ENCODE results near the gene CCDC88C. TPM values are rescaled to one million over a fixed set of nuclear protein-coding genes. Genes with fewer than 3 reads are reported as not detected.

The CCDC88C gene
- total RNA-seq, 2 experiments from 2014 or later = 269 to 287 TPM

DNA sequence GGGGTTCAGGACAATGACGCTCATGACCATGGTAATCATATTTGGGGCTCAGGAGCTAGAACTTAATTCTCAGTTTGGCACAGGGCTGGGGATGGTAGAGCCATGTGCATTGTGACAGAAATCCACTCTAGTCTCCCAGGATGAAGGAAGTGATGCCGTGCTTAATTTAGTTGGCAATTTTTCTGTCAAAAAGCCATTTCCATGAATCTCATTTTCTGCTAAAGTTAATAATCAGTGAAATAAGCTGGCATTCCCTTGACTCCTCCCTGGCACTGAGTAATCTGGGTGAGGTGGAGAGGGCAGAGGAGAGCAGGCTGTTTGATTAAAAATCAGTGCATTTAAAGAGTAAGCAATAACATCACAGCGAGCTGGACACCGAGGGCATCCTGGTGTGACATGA is 128.2 kb downstream of the CCDC88C start:
- ChIA-PET CTCF (no interaction called here), POLR2A (no interaction called here)
- no peak for TF ChIP-seq CTCF (IDR thresholded peaks at IDR 0.05)
- H3K4me1 Mint-ChIP-seq (ENCODE audit: low read depth) = peaks cover 7% of the 10 kb centered on the region
- H3K36me3 Mint-ChIP-seq (ENCODE audit: low read depth) = peaks cover 97% of the 10 kb centered on the region
- Histone ChIP-seq H3K4me1 (ENCODE audit: insufficient read depth, low read length) (peaks cover 6% of the 10 kb centered on the region), H3K27me3 (ENCODE audit: control insufficient read depth in 1 of 2, insufficient read depth in 2 of 2, low read length in 2 of 2) (no peaks in the 10 kb centered on the region), H3K27ac (ENCODE audit: low read depth in 1 of 2, low read length in 2 of 2) (no peak overlapping the region), H3K9me3 (ENCODE audit: control insufficient read depth in 1 of 2, insufficient read depth in 1 of 2, low read length in 2 of 2) (no peaks in the 10 kb centered on the region), H3K4me3 (ENCODE audit: low read length) (no peak overlapping the region), H3K36me3 (ENCODE audit: insufficient read depth, low read length) (peaks cover 98% of the 10 kb centered on the region)
- intact Hi-C loops (cut with DNase I, micrococcal nuclease) = loop anchor here in 1 of 2 experiments (5.0 kb wide), 2 partner anchors 42 to 97 kb away; no protein-coding TSS in a partner anchor
- H3K27me3 Mint-ChIP-seq = no peaks in the 10 kb centered on the region
- no peak overlapping the region for H3K27ac Mint-ChIP-seq
- H3K9me3 Mint-ChIP-seq = no peaks in the 10 kb centered on the region
- DNase-seq (no peak), ATAC-seq (ENCODE audit: poor library complexity) (no peak)
- no peak overlapping the region for H3K4me3 Mint-ChIP-seq

GRCh38 chr14:91288876-91289275 is 128.7 kb downstream of the CCDC88C start:
- H3K27ac ChIP-seq (ENCODE audit: low read depth in 1 of 2, low read length in 2 of 2) = no peak overlapping the region
- ChIA-PET POLR2A (interaction anchor here (0.6 to 1.0 kb wide), 2 partner anchors 21 to 111 kb away, joined by 4 to 6 read pairs; no protein-coding TSS in a partner anchor), CTCF (interaction anchor here (1.2 to 6.1 kb wide), 3 partner anchors 111 to 386 kb away, joined by 3 to 57 read pairs (median 21); no protein-coding TSS in a partner anchor)
- no peaks in the 10 kb centered on the region for H3K9me3 Mint-ChIP-seq
- TF ChIP-seq CTCF (IDR thresholded peaks at IDR 0.05) = no peak
- no peak for DNase-seq
- H3K4me1 Mint-ChIP-seq (ENCODE audit: low read depth) = peaks cover 7% of the 10 kb centered on the region
- H3K27me3 Mint-ChIP-seq = no peaks in the 10 kb centered on the region
- peaks cover 6% of the 10 kb centered on the region for H3K4me1 ChIP-seq (ENCODE audit: insufficient read depth, low read length)
- H3K9me3 ChIP-seq (ENCODE audit: control insufficient read depth in 1 of 2, insufficient read depth in 1 of 2, low read length in 2 of 2) = no peaks in the 10 kb centered on the region
- H3K4me3 ChIP-seq (ENCODE audit: low read length) = no peak overlapping the region
- H3K36me3 Mint-ChIP-seq (ENCODE audit: low read depth) = peaks cover 97% of the 10 kb centered on the region
- H3K27ac Mint-ChIP-seq = no peak overlapping the region
- intact Hi-C loops (cut with DNase I, micrococcal nuclease) = loop anchor here in 1 of 2 experiments (5.0 kb wide), 2 partner anchors 42 to 97 kb away; no protein-coding TSS in a partner anchor
- H3K27me3 ChIP-seq (ENCODE audit: control insufficient read depth in 1 of 2, insufficient read depth in 2 of 2, low read length in 2 of 2) = no peaks in the 10 kb centered on the region
- no peak overlapping the region for H3K4me3 Mint-ChIP-seq
- peaks cover 98% of the 10 kb centered on the region for H3K36me3 ChIP-seq (ENCODE audit: insufficient read depth, low read length)
- ATAC-seq (ENCODE audit: poor library complexity) = no peak

GRCh38 chr14:91286530-91286937 is 131.1 kb downstream of the CCDC88C start:
- ChIA-PET POLR2A (interaction anchor here (0.9 to 1.2 kb wide), 2 partner anchors 109 to 113 kb away, joined by 3 to 6 read pairs; no protein-coding TSS in a partner anchor), CTCF (interaction anchor here (1.2 to 6.1 kb wide), 4 partner anchors 37 to 113 kb away, joined by 4 to 57 read pairs (median 13); no protein-coding TSS in a partner anchor)
- H3K4me1 ChIP-seq (ENCODE audit: insufficient read depth, low read length) = peaks cover 9% of the 10 kb centered on the region
- H3K4me3 Mint-ChIP-seq = no peak overlapping the region
- no peaks in the 10 kb centered on the region for H3K9me3 Mint-ChIP-seq
- H3K4me3 ChIP-seq (ENCODE audit: low read length) = no peak overlapping the region
- no peak overlapping the region for H3K27ac ChIP-seq (ENCODE audit: low read depth in 1 of 2, low read length in 2 of 2)
- H3K27me3 Mint-ChIP-seq = no peaks in the 10 kb centered on the region
- ATAC-seq (ENCODE audit: poor library complexity) (peak; percentile 87), DNase-seq (peak; percentile 62 to 91 (median 77))
- peaks cover 98% of the 10 kb centered on the region for H3K36me3 ChIP-seq (ENCODE audit: insufficient read depth, low read length)
- peak overlapping the region; percentile 77 for H3K27ac Mint-ChIP-seq
- peaks cover 97% of the 10 kb centered on the region for H3K36me3 Mint-ChIP-seq (ENCODE audit: low read depth)
- intact Hi-C loops (cut with DNase I, micrococcal nuclease) = loop anchor here (1.0 to 5.0 kb wide), 6 partner anchors 39 to 384 kb away; no protein-coding TSS in a partner anchor
- H3K27me3 ChIP-seq (ENCODE audit: control insufficient read depth in 1 of 2, insufficient read depth in 2 of 2, low read length in 2 of 2) = no peaks in the 10 kb centered on the region
- no peaks in the 10 kb centered on the region for H3K9me3 ChIP-seq (ENCODE audit: control insufficient read depth in 1 of 2, insufficient read depth in 1 of 2, low read length in 2 of 2)
- peaks cover 7% of the 10 kb centered on the region for H3K4me1 Mint-ChIP-seq (ENCODE audit: low read depth)
- peak; percentile 87 for TF ChIP-seq CTCF (IDR thresholded peaks at IDR 0.05)
